H9 (cell line): Measurements from ENCODE around the gene CTNNA3. TPM values are rescaled to one million over a fixed set of nuclear protein-coding genes. Genes with fewer than 3 reads are reported as not detected.

Source experiments
- DNase-seq: peaks from one replicate; pipeline ENCODE4 v3.0.0-alpha.2; 2017
- H2AFZ ChIP-seq: one replicate; pipeline ENCODE4 v1.6.1; 2013; ENCODE audit warnings: mild to moderate bottlenecking, low read length, control low read depth, moderate library complexity
- H2AK5ac ChIP-seq: 2 replicates; pipeline ENCODE4 v1.6.1; 2013; ENCODE audit warnings: low read length, control low read depth, mixed read lengths; ENCODE audit not compliant: insufficient read length
- H2BK120ac ChIP-seq: one replicate; pipeline ENCODE4 v1.6.1; 2013; ENCODE audit warnings: low read depth, mild to moderate bottlenecking, low read length, control low read depth, inconsistent platforms; ENCODE audit not compliant: poor library complexity, severe bottlenecking
- H2BK12ac ChIP-seq: 2 replicates; pipeline ENCODE4 v1.6.1; 2013; ENCODE audit warnings: low read length, control low read depth, mixed read lengths, low read depth; ENCODE audit not compliant: insufficient read length
- H2BK15ac ChIP-seq: 2 replicates; pipeline ENCODE4 v1.6.1; 2013; ENCODE audit warnings: low read depth, low read length, control low read depth
- H2BK20ac ChIP-seq: one replicate; pipeline ENCODE4 v1.6.1; 2013; ENCODE audit warnings: low read depth, mild to moderate bottlenecking, low read length, control low read depth, inconsistent platforms; ENCODE audit not compliant: poor library complexity, severe bottlenecking
- H2BK5ac ChIP-seq: 2 replicates; pipeline ENCODE4 v1.6.1; 2013; ENCODE audit warnings: low read length, control low read depth, mixed read lengths; ENCODE audit not compliant: insufficient read length
- H3K14ac ChIP-seq: 2 replicates; pipeline ENCODE4 v1.6.1; 2013; ENCODE audit warnings: low read length, control low read depth; ENCODE audit not compliant: insufficient read depth
- H3K18ac ChIP-seq: 2 replicates; pipeline ENCODE4 v1.6.1; 2013; ENCODE audit warnings: low read depth, mild to moderate bottlenecking, mixed read lengths, low read length, control low read depth; ENCODE audit not compliant: insufficient read length
- H3K23ac ChIP-seq: 2 replicates; pipeline ENCODE4 v1.6.1; 2013; ENCODE audit warnings: low read length, control low read depth, mixed read lengths, low read depth; ENCODE audit not compliant: insufficient read length
- H3K23me2 ChIP-seq: 2 replicates; pipeline ENCODE4 v1.6.1; 2013; ENCODE audit warnings: low read depth, mild to moderate bottlenecking, mixed read lengths, low read length, control low read depth; ENCODE audit not compliant: insufficient read length, poor library complexity, severe bottlenecking
- H3K27ac ChIP-seq: 2 replicates; pipeline ENCODE4 v1.5.1; 2013; ENCODE audit warnings: low read length, control low read depth, mixed read lengths, low read depth; ENCODE audit not compliant: insufficient read length
- H3K27me3 ChIP-seq: 2 replicates; pipeline ENCODE4 v1.6.1; 2013; ENCODE audit warnings: low read length, control low read depth, inconsistent platforms; ENCODE audit not compliant: insufficient read depth
- H3K4ac ChIP-seq: 2 replicates; pipeline ENCODE4 v1.6.1; 2013; ENCODE audit warnings: low read depth, mild to moderate bottlenecking, control low read depth, inconsistent platforms, low read length, moderate library complexity
- H3K4me1 ChIP-seq: 2 replicates; pipeline ENCODE4 v1.6.1; 2013; ENCODE audit warnings: low read length, control low read depth, inconsistent platforms; ENCODE audit not compliant: insufficient read depth
- H3K4me2 ChIP-seq: 2 replicates; pipeline ENCODE4 v1.6.1; 2013; ENCODE audit warnings: low read length, control low read depth, mixed read lengths; ENCODE audit not compliant: insufficient read length, insufficient read depth
- H3K56ac ChIP-seq: 2 replicates; pipeline ENCODE4 v1.6.1; 2013; ENCODE audit warnings: low read depth, mild to moderate bottlenecking, mixed read lengths, low read length, control low read depth; ENCODE audit not compliant: insufficient read length
- H3K79me1 ChIP-seq: 2 replicates; pipeline ENCODE4 v1.6.1; 2013; ENCODE audit warnings: low read depth, mild to moderate bottlenecking, moderate library complexity, low read length, control low read depth, inconsistent platforms; ENCODE audit not compliant: insufficient read depth, poor library complexity, severe bottlenecking
- H3K79me2 ChIP-seq: 2 replicates; pipeline ENCODE4 v1.6.1; 2013; ENCODE audit warnings: low read length, control low read depth, inconsistent platforms; ENCODE audit not compliant: insufficient read depth
- H3K9ac ChIP-seq: 2 replicates; pipeline ENCODE4 v1.6.1; 2013; ENCODE audit warnings: low read length, control low read depth, mixed read lengths; ENCODE audit not compliant: insufficient read length; ENCODE audit errors: extremely low read depth
- H3K9me3 ChIP-seq: one replicate; pipeline ENCODE4 v1.6.1; 2013; ENCODE audit warnings: low read depth, low read length, inconsistent platforms; ENCODE audit not compliant: control insufficient read depth
- H3T11ph ChIP-seq: one replicate; pipeline ENCODE4 v1.6.1; 2013; ENCODE audit warnings: mild to moderate bottlenecking, low read length, control low read depth, inconsistent platforms
- H4K20me1 ChIP-seq: one replicate; pipeline ENCODE4 v1.6.1; 2013; ENCODE audit not compliant: control insufficient read depth, insufficient read length, insufficient read depth
- H4K5ac ChIP-seq: 2 replicates; pipeline ENCODE4 v1.6.1; 2013; ENCODE audit warnings: low read depth, mild to moderate bottlenecking, mixed read lengths, low read length, control low read depth; ENCODE audit not compliant: insufficient read length
- H4K8ac ChIP-seq: replicated peaks from 2 replicates; pipeline ENCODE4 v1.6.1; 2013; ENCODE audit warnings: low read length, control low read depth, mixed read lengths, low read depth; ENCODE audit not compliant: insufficient read length
- H4K91ac ChIP-seq: 2 replicates; pipeline ENCODE4 v1.6.1; 2013; ENCODE audit warnings: low read depth, mild to moderate bottlenecking, moderate library complexity, mixed read lengths, low read length, control low read depth; ENCODE audit not compliant: insufficient read length
- H3K27ac Mint-ChIP-seq, 3 experiments: 2 replicates in 2 of 3; 3 replicates in 1 of 3; pipeline ENCODE4 v1.8.0; 2020 to 2021; ENCODE audit warnings: mixed read lengths in 3 of 3, mild to moderate bottlenecking in 1 of 3, moderate library complexity in 1 of 3
- H3K27me3 Mint-ChIP-seq: 2 replicates; pipeline ENCODE4 v1.8.0; 2021; ENCODE audit warnings: low read depth, mild to moderate bottlenecking, moderate library complexity, mixed read lengths
- H3K36me3 Mint-ChIP-seq, 3 experiments: 2 replicates in 2 of 3; 3 replicates in 1 of 3; pipeline ENCODE4 v1.8.0; 2020 to 2021; ENCODE audit warnings: low read depth in 3 of 3, mixed read lengths in 3 of 3; ENCODE audit not compliant: insufficient read depth in 1 of 3
- H3K4me1 Mint-ChIP-seq, 2 experiments: 2 replicates each; pipeline ENCODE4 v1.8.0; 2020; ENCODE audit warnings: mixed read lengths in 2 of 2
- H3K4me3 Mint-ChIP-seq, 2 experiments: 2 replicates in 1 of 2; 3 replicates in 1 of 2; pipeline ENCODE4 v1.8.0; 2020 to 2021; ENCODE audit warnings: mild to moderate bottlenecking in 2 of 2, mixed read lengths in 2 of 2, moderate library complexity in 1 of 2
- H3K9me3 Mint-ChIP-seq, 2 experiments: 2 replicates in 1 of 2; 3 replicates in 1 of 2; pipeline ENCODE4 v1.8.0; 2020; ENCODE audit warnings: mild to moderate bottlenecking in 2 of 2, mixed read lengths in 2 of 2, moderate library complexity in 1 of 2
- CTCF ChIP-seq: fragments of 200-600 bp; sonication (generic); conservative IDR thresholded peaks from 3 replicates; pipeline ENCODE4 v1.8.0; 2021; ENCODE audit warnings: antibody characterized with exemption, mild to moderate bottlenecking
- WGBS: extraction: QIAGEN DNeasy Blood & Tissue Kit; methylation state at CpG from one replicate; pipeline ENCODE4 v1.1.7; 2013; ENCODE audit warnings: missing lambda C conversion rate, low lambda C conversion rate, mixed read lengths; ENCODE audit not compliant: insufficient read length; ENCODE audit errors: extremely low coverage; 5-methylcytosine and 5-hydroxymethylcytosine counted together
- total RNA-seq: library from RNA; stranded (reverse); gene quantifications from 2 replicates; pipeline ENCODE4 v1.2.1, GENCODE V29; 2021

The CTNNA3 gene
- total RNA-seq, 1 experiment from 2014 or later, result 3.3 TPM

DNA sequence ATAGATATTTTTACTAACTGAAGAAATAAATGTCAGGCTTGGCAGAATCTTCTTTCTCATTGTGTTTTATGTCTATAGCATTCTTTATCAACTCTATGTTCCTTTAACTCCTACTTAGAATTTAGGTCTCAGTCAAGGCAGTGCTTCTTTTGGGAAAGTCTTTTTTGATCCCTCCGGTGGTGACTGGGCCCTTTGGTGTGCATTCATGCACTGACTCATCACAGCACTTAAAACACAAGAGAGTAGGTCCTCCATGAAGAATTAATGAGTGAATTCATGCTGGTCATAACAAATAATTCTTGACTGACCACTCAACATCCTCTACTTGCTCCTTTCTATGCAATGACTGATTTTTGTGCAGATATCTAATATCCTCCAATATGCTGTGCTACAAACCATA lies 1229.0 kb downstream of the CTNNA3 start:
- H2BK20ac ChIP-seq, result no peak overlapping the region
- Mint-ChIP-seq H3K27me3 (no peaks in the 10 kb centered on the region), H3K4me3 (no peak overlapping the region), H3K27ac (no peak overlapping the region), H3K4me1 (no peaks in the 10 kb centered on the region), H3K9me3 (peaks cover 0 to 4% of the 10 kb centered on the region in 2 experiments; a peak in 3 of 5 replicates), H3K36me3 (0 out of 7 replicates have a peak, but pooled peaks cover 0 to 2% (median 0%) of the 10 kb centered on the region in 3 experiments)
- H3K4me2 ChIP-seq, result no peak overlapping the region
- H3K56ac ChIP-seq, result no peak overlapping the region
- H3K4me1 ChIP-seq, result no peaks in the 10 kb centered on the region
- no peak overlapping the region for H3K18ac ChIP-seq
- H3K9me3 ChIP-seq, result no peaks in the 10 kb centered on the region
- no peak overlapping the region for H3K4ac ChIP-seq
- no peak for DNase-seq
- no peak overlapping the region for H2BK15ac ChIP-seq
- no peak overlapping the region for H3K9ac ChIP-seq
- H4K8ac ChIP-seq, result no peak overlapping the region
- no peaks in the 10 kb centered on the region for H3K79me2 ChIP-seq
- H3T11ph ChIP-seq, result no peak overlapping the region
- TF ChIP-seq CTCF, result no peak
- H4K20me1 ChIP-seq, result no peaks in the 10 kb centered on the region
- H2BK12ac ChIP-seq, result no peak overlapping the region
- no CpG with 5 or more reads among the region's 1 CpG for WGBS
- no peak overlapping the region for H2AK5ac ChIP-seq
- H3K79me1 ChIP-seq, result no peaks in the 10 kb centered on the region
- H3K23me2 ChIP-seq, result no peaks in the 10 kb centered on the region
- no peak overlapping the region for H3K14ac ChIP-seq
- no peak overlapping the region for H3K27ac ChIP-seq
- H3K27me3 ChIP-seq, result no peaks in the 10 kb centered on the region
- no peak overlapping the region for H4K91ac ChIP-seq
- no peak overlapping the region for H3K23ac ChIP-seq
- H2BK5ac ChIP-seq, result no peak overlapping the region
- H4K5ac ChIP-seq, result no peak overlapping the region
- H2AFZ ChIP-seq, result no peak overlapping the region
- H2BK120ac ChIP-seq, result no peak overlapping the region
